Stimulated activated CD8-positive, alpha-beta memory T cell treated with anti-CD3 and anti-CD28 coated beads, Interleukin-4, amount 100 ng/mL, for 48 hours (primary cell): ENCODE data around the gene TSPAN32.
"Not testable (repeated sequence)": the region's sequence is repeated elsewhere in the genome, so short reads cannot be mapped to it uniquely, and the experiment has no call there.

ENCODE experiments used
- DNase-seq: peaks from one replicate; pipeline ENCODE4 v3.0.0-alpha.2; 2020

TSPAN32 gene

DNA sequence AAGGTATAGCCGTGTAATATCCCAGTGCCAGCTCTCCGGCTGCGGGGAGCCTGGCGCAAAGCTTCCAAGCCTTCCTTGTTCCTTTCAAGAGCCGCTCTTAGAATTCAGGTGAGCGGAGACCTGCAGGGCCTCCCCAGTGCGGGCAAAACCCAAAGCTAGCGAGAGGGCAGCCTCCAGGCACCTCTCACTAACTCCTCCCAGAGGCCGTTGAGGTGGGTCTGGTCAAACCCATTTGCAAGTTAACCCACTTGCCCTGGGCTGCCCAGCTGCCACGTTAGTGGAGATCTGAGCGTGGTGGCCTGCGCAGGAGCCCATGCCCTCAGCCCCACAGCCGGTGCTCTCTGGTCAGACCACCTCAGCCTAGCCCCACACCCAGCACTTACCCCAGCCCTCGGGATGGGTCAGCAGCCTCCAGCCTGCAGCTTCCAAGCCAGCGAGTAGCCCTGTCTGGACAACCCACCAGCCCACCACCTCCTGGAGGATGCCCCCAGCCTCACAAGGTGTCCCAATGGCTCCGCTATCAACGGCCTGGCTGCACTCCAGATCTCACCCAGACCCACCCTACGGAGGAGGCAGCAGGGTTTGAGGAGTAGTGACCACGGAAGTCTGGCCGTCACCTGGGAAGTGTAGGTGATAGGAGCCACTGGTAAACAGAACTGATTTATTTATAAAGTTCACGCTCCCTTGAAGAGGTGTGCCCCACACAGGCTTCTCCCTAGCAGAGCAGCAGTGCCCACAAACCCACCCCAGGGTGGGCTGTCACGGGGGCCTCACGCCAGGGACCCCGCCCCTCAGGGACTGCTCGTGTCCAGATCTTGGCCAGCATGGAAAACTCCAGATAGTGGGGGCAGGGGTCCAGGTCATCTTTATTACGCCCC, 33.7 kb upstream of the TSPAN32 start:
- no peak for DNase-seq

DNA sequence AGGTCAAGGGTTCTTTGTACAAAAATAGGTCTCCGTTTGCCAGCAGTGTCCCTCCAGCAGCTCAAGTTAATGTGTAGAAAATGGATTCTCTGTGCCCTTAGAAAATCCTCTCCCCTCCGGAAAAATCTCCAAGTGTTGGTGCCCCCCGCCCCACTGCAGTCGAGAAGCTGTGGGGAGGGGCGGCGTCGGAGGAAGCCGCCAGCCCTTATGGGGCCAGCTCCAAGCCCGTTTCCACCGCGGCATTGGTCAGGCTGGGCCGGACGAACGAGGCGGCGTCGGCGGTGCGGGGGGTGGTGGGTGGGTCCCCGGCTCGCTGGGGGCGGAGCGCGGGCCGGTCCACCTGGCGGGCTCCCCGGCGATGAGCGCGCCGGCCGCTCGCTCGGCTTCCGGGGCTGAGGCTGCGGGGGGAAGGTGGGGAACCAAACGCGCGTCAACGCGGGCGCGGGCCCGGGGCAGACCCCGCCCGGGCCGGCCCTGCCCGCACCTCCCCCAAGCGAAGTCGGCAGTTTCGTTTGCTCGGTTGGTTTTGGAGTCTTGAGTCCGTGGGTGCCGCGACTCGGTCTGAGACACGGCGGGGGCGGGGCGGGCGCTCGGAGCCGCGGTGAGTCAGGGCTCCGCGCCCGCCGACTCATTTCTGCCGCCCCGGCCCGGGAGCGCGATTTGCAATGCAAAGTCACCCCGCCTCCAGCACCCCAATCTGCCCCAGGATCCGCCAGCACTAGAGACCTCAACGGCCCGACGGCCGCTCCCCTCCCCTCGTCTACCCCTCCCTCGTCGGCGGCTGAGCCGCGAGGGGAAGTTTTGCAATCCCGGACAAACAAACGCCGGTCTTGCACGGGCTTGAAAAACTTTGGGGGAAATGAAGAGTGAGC, 32.8 kb upstream of the TSPAN32 start:
- peak; percentile 88 for DNase-seq

DNA sequence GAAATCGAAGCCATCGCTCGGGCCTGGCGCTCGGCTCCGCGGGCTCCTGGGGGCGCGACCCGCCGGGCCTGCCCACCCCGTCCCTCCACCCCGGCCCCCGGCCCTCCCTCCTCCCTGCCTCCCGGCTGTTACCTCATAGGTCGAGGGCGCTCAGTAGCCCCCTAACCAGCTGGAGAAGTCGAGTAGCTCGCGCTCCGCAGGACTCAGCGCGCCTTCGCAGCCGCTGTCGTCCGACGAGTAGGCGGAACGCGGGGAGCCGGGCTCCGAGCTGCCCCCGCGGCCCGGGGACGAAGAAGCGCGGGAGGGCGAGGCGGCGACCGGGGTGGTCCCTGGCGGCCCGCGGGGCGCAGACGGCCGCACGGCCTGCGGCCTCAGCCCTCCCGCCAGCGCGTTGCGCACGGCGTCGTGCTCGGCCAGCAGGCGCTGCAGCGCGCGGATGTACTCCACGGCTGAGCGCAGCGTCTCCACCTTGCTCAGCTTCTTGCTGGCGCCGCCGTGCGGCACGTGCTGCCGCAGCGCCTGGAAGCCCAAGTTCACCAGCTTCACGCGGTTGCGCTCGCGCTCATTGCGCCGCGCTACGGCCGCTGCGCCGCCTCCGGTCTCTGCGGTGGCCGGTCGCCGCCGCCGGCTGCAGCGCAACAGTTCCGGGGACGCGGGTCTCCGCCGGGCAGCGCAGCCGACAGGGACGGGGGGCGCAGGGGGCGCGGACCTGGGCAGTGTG, 32.1 kb upstream of the TSPAN32 start:
- peak; percentile 55 for DNase-seq

DNA sequence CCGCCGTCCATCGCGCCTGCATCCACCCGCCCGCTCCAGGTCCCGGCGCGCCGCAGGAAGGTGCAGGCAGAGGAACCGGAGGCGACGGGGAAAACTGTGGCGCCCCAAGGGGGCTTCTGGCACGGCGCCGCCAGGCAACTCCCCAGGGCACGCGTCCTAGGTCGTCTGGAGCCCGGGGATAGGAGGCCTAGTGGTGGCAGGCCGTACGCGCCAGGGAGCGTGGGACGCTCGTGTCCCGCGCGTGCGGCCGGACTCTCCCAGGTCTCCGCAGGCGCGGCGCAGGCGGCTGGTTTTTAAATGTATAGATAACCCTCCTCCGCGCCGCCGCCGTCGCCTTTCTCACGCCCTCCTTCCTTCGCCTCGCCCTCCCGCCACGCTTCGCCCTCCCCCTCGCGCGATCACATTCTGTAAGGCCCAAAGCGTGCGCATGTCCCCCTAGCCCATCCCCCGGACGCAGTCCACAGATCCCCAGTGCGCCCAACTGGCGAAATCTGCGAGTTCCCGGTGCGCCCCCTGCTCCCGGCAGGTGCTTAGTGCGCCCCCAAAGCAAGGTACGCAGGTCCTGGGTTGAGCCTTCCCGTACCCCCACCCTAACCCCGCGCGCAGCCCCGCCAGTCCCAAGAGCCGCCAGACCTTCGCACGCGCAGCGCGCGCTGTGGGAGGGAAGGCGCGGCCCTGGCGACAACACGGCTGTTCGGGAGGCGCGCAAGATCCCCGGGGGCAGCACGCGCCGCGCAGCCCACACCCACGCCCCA, 31.3 kb upstream of the TSPAN32 start, which contains the start of gene ASCL2:
ASCL2 (minus strand) TSS at position 267 of the 755 bp plus-strand sequence; CDS start at position 11, 256 bp downstream.
- DNase-seq: no peak

DNA sequence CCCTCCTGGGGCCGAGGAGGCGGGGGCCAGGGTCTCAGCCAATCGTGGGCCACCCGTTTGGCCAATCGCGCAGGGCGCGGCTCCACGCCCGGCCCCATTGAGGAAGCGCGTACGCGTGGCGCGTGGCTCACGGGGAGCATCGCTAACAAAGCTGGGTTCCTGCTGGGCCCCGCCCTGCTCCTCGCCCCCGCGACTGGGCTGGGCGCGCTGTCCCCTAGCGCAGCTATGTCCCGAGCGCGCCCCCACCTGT, 30.8 kb upstream of the TSPAN32 start:
- peak; percentile 56 for DNase-seq

DNA sequence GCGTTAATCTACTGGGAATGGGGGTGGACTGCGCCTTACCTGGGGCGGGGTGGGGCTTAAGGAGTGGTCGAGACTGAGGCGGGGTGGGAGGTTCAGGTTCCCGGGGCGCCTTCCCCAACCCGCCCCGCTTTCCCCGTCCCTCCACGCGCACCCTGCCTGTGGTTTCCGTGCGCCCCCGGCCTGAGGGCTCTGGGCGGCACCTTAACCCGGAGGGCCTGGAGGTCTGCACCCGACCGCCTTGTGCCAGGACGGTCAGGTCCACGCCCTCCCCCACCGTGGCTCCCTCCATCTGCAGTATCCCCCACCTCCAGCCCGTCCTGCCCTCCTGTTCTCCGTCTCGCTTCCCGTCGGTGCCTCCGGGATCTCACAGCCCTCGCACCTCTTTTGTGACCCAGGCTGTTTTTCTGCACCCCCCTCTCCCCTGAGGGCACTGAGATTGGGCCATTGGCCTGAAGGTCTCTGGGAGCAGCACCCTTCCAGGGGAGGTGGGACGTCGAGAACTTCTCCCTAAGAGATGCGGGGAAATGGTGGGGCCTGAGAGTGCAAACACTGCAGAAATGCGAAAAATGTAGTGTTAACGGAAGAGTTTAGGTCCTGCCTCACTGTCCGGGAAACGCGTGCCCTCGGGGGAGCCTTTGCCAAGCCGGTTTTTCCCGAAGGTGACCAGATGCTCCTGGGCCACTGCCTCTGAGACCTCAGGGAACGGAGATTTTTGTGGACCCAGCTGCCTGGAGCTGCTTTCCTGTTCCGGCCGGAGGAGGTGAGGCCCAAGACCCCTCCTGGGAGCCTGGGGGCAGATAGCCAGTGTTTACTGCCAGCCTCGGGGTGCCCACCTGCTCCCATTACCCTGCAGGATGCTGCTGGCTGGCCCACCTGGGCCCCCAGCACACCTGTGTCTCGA, 30.2 kb upstream of the TSPAN32 start:
- no peak for DNase-seq

DNA sequence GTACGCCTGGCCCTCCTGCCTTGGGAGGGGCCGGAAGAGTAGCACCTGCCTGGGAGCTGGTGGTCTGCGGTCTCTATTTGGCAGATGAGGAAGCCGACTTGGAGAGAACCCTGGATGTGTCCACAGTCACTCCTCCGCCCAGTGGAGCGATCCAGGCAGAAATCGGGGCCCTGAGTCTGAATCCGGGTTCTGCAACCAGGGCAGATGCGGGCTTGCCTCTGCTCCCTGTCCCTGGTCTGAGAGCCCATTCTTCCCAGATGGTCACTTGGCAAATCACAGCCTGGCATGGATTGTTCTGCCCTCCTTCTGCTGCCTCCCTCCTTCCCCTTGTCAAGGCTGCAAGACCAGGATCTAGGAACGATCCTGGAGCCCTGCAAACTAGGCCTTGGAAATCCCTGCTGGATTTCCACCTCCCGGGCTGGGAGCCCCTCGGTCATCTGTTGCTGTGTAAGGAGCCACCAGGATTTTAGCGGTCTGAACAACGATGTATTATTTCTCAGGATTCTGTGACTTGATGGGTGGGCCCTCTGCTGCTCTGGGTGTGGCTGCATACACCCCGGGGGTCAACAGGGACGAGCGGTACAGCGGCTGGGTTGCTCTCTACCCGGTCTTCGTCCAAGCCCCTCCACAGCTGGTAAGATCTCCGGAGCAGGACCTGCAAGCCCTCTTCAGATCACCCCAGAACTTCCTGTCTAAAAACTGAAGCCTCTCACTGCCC, 29.4 kb upstream of the TSPAN32 start:
- DNase-seq: no peak

DNA sequence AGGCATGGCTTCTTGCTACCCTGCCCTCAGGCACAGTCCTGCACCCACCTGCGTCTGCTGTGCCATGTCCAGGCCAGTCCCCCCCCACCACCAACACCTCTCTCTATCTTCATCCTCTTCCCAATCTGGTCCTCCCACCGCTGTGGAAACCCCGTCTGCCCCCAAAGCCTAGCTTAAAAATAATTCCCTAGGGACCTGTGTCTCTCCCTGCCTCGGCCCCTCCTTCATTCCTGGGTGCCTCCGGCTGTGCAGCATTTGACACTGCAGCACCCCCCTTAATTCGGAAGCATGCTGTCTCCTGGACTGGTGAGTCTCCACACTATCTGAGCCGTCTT, 28.9 kb upstream of the TSPAN32 start:
- no peak for DNase-seq

DNA sequence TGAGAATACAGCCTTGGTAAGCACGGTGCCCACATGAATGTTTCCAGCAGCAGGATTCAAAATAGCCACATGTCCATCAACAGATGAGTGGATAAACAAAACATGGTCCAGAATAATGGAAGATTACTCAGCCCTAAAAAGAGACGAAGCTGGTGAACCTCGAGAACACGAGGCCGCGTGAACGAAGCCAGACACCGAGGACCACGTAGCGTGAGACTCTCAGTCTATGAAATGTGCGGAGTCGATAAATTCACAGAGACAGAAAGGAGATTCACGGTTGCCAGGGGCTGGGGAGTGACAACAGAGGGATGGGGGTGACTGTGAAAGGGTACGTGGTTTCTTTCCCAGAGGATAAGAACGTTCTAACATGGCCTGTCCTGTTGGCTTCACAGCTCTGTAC, 28.5 kb upstream of the TSPAN32 start:
- no peak for DNase-seq

DNA sequence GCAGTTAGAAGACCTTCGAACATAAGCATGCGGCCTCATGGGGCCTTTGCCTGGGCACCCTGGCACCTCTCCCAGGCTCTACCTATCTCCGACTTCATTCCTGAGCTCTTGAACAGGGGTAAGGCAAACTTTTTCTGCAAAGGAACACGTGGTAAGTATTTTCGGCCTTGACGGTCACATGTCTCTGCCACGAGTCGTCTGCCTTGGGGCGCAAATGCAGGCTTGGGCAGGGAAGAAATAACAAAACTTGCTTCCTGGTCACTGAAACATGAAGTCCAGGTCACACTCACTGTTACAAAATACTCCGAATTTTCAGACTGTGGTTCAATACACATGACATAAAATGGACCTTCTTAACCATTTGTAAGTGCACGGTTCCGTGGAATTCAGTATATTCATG, 28.0 kb upstream of the TSPAN32 start:
- DNase-seq: no peak

DNA sequence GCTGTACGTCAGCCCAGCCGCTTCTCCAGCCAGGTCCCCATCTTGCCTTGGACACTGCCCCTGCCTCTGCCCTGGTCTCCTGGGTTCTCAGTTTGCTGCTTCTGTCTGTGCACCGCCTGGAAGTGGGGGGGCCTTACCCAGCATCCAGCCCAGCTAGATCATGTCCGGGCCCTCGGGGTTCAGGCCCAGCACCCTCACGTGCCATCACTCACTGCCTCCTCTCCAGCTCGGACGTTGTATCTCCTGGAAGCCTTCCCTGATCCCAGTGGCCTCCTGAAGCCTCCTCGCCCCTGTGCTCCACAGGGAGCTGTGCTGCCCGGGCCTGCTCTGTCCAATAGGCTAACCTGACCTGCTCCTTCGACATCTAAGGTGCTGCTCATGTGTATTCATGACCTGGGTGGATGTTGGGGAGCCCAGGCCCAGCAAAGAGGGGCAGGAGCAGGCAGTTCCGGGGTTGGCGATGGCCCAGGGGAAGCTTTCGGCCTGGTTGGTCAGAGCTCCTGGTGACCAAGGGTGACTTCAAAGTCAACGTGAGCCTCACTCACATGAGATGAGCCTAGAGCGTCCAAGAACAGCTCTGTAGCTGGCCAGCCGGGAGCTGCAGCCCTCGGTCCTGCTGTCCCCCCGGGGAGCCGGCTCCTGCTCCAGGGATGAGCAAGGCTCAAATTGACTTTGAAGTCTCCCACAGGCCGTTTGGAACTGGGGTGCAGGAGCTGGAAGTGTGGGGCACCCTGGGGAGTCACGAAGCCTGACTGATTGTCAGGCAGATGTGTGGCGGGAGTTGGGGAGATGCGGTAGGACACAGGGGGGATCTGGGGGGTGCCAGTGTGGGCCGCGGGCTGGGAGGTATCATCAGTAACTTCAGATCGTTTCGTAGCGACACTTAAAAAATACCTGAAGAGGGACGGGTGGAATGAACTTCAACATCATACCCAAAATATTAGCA, 26.2 kb upstream of the TSPAN32 start:
- DNase-seq: no peak

DNA sequence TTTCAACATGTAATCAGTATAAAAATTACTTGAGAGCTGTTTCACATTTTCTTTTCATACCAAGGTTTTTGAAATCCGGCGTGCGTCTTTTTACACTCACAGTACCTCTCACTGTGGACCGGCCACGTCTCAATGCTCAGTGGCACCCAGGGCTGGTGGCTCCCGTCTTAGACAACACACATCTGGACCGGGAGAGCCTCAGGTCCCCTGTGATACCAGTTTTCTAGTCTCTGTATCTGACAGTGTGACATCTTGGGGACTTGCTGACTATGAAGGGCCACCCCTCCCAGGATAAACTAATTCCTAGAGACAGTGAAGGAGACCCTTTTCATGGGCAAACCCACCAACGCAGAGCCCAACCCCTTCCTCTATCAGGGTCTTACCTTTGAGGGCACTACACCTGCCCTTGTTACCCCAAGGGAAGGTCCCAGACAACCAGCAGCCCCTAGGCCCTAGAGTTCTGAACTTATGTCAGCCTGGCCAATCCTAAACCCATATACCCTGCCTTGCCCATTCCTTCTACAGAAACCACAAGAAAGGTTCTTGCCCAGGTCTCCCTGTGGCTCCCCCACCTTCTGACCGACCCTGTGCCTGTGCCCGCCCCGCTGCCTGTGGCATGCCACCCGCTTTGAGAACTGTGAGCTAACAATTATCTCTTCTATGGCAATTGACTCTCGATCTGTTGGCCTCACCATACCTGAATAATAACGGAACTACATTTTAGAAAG, 25.4 kb upstream of the TSPAN32 start:
- no peak for DNase-seq

DNA sequence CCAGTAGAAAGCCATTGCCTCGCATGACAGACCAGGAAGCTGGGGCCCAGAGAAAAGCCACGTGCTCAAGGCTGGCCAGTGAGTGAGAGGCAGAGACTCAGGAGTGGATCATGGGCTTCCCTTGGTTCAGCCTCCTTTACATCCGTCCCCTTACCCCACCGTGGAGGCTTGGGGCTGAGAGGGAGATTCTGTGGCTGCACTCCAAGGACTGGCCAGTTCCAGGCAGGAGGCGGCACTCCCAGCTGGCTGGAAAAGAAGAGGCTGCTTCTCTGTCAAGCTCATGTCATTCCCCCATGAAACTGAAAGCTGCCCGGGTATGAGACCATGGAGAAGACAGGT, 24.8 kb upstream of the TSPAN32 start:
- no peak for DNase-seq

DNA sequence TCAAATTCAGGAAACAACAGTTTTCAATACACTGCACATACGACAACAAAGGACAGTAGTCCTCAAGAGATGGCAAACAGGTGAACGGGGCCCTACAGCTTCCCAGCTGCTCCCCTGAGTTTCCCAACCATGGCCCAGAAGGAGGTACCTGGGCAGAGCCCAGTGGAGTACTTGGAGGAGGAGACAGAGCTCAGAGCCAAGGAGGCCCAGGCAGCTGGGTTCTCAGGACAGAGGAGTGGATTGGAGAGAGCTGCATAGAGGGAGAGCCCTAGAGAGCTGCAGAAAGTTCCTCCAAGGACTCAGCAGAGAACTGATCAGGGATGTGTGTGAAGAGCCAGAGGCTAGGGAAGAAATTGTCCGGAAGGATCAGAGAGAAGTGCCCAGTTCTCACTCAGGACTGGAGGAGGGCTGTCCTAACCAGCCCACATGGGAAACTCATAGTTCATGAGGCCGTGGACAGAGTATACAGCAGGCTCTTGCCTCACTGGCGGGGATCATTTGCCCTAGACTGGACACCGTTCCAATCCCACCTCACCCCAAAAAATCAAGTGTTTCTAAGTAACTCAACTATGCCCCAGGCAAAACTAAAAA, 23.8 kb upstream of the TSPAN32 start:
- no peak for DNase-seq

DNA sequence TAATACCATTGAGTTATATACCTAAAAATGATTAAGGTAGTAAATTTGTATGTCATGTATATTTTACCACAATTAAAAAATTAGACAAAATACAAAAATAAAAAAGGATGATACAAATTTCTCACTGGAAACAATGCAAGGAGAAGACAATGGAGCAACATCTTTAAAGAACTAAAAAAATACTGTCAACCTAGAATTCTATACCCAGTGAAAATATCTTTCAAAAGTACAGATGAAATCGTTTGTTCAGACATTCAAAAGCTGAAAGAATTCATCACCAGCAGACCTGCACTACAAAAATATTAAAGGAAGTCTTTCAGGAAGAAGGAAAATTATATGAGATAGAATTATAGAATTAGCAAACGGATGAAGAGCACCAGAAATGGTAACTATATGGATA, 21.6 kb upstream of the TSPAN32 start:
- DNase-seq: no peak

DNA sequence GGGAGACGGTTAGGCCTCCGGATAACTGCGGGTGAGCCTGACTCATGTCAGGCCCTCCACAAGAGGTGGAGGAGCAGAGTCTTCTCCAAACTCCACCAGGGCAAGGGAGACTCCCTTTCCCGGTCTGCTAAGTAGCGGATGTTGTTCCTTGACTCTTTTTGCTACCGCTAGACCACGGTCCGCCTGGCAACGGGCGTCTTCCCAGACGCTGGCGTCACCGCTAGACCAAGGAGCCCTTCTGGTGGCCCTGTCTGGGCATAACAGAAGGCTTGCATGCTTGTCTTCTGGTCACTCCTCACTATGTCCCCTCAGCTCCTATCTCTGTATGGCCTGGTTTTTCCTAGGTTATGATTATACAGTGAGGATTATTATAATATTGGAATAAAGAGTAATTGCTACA, 15.5 kb upstream of the TSPAN32 start:
- not testable (repeated sequence) for DNase-seq

DNA sequence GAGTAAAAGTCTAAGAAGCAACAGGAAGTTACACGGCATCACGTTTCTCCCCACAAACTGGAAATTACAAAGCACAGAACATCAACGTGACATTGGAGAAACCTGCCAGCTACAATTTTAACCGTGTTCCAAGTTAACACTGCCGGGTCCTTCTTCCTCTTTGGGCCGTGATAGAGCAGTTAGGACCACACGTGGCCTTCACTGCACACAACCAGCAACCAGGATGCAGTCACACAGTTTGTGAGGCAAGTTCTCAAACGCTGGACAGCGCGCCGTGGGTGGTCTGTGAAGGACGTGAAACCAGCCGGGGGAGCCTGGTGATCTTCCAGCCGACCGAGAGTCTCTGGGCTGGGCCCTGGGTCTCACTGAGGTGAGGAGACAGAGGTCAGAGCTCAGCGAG, 14.7 kb upstream of the TSPAN32 start:
- peak; percentile 22 for DNase-seq

DNA sequence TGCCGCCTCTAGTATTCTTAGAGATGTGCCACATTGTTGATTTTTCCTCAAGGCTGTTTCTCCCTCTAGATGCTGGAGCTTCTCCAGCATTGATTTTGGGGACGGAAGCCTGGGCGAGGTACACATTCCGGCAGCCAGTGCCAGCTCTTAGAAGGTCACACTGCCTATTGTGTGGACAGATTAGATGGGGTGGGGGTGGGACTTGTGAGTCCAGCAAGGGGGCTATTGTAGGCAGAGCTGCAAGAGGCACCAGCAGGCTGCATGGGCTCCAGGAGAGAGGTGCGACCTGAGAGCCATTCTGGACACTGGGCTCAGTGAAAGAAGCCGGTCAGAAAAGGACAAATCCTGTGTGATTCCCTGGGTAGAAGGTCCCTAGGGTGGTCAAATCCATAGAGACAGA, 12.5 kb upstream of the TSPAN32 start:
- DNase-seq: no peak

DNA sequence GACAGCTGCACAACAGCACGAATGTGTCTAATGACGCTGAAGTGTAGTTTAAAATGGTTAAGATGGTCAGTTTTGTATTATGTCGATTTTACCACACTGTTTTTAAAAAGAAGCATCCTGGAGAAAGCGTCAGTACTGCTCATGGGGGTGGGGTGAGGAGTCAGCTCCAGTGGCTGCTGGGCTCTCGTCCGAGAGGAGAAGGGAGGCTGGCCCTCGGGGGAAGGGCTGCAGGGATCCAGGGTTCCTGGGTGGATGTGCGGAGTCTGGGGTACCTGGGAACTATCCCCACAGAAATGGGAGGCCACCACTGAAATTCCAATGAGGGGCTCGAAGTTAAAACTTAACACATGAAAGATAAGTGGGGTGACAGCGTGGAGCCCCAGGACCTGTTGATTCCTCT, 12.0 kb upstream of the TSPAN32 start:
- no peak for DNase-seq
